KOPT-K1 (cell line): ENCODE data around the gene ORMDL2.
"Not testable (repeated sequence)": the region's sequence is repeated elsewhere in the genome, so short reads cannot be mapped to it uniquely, and the experiment has no call there.

Experiments
- H3K27ac ChIP-seq: fragments of 200-600 bp; sonication (generic); 2 replicates; pipeline ENCODE4 v1.5.1; 2016; ENCODE audit warnings: antibody characterized with exemption, mild to moderate bottlenecking, low read depth, low read length; ENCODE audit not compliant: poor library complexity, severe bottlenecking
- H3K36me3 ChIP-seq: fragments of 200-600 bp; sonication (generic); 2 replicates; pipeline ENCODE4 v1.5.1; 2017; ENCODE audit warnings: antibody characterized with exemption, mild to moderate bottlenecking, low read length, moderate library complexity; ENCODE audit not compliant: insufficient read depth
- H3K9me3 ChIP-seq: fragments of 200-600 bp; sonication (generic); 2 replicates; pipeline ENCODE4 v1.5.1; 2017; ENCODE audit warnings: antibody characterized with exemption, low read length, mild to moderate bottlenecking; ENCODE audit not compliant: insufficient read depth, poor library complexity, severe bottlenecking

ORMDL2 gene

DNA sequence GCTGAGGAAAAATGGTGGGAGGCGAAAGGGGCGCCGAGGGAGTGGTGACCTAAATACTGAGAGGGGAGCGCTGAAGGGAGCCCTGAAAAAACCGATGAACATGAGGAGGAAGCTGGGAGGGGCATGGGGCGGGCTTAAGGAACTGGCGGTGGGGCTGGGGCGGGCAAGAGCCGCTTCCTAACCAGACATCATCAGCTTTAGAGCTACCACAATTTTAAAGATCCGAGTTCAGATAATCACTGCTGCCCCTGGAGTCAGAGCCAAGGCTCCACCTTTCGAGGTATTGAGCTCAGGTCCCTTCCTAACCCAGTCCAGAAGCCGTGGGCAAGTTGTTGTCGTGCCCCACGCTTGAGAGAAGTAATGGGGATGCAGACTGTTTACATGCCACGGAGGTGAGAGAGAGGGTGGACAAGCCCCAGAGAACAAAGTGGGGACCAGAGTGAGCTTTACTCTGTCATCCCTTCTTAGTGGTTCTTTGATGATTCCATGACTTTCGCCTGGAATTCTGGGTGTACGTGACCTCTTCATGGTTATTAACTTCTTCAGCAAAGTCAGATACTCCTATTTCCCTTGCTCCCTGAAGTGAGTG lies 393 bp downstream of the ORMDL2 start:
- no peaks in the 10 kb centered on the region for H3K9me3 ChIP-seq
- H3K36me3 ChIP-seq: peaks cover 73% of the 10 kb centered on the region
- H3K27ac ChIP-seq: peak overlapping the region; percentile 80

DNA sequence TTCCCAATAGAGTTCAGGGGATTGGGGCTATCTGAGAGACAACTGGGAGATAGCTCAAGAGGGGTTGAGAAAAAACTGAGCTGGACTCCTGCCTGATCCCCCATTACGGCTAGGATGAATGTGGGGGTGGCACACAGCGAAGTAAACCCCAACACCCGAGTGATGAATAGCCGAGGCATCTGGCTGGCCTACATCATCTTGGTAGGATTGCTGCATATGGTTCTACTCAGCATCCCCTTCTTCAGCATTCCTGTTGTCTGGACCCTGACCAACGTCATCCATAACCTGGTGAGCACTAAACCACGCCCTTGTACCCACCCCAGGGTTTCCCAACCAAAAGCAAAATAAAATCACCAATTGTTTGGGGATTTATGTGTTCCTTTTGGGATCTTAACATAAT lies 1.0 kb downstream of the ORMDL2 start:
- H3K9me3 ChIP-seq: no peaks in the 10 kb centered on the region
- peak overlapping the region; percentile 80 for H3K27ac ChIP-seq
- H3K36me3 ChIP-seq: peaks cover 73% of the 10 kb centered on the region

- H3K36me3 ChIP-seq: peaks cover 70% of the 10 kb centered on the region
- H3K9me3 ChIP-seq: no peaks in the 10 kb centered on the region
- no peak overlapping the region for H3K27ac ChIP-seq
Observed at GRCh38 chr12:55820679-55821078, 2.8 kb downstream of the ORMDL2 start.

DNA sequence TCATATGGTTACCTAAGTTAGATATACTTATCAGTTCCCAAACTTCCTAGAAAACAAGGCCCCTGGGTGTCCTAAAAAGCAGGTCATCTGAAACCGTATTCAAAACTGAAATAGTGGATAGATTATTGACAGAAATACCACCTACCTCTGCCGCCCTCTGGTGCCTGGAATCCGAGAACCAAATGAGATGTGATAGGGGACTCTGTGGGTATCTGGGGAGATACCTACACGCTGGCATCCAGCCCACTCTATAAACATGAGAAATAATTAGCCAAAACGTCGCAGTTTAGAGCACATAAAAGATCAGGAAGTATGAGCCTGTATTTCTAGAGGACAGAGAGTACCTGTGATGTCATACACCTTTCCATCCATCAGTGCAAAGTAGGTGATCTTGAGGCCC lies 4.4 kb downstream of the ORMDL2 start:
- Histone ChIP-seq H3K27ac (no peak overlapping the region), H3K36me3 (peaks cover 73% of the 10 kb centered on the region), H3K9me3 (no peaks in the 10 kb centered on the region)

GRCh38 chr12:55823419-55823818 lies 5.6 kb downstream of the ORMDL2 start:
- Histone ChIP-seq H3K36me3 (peaks cover 85% of the 10 kb centered on the region), H3K9me3 (no peaks in the 10 kb centered on the region), H3K27ac (no peak overlapping the region)

GRCh38 chr12:55824726-55825125 lies 6.9 kb downstream of the ORMDL2 start:
- Histone ChIP-seq H3K27ac (no peak overlapping the region), H3K9me3 (no peaks in the 10 kb centered on the region), H3K36me3 (peaks cover 74% of the 10 kb centered on the region)

DNA sequence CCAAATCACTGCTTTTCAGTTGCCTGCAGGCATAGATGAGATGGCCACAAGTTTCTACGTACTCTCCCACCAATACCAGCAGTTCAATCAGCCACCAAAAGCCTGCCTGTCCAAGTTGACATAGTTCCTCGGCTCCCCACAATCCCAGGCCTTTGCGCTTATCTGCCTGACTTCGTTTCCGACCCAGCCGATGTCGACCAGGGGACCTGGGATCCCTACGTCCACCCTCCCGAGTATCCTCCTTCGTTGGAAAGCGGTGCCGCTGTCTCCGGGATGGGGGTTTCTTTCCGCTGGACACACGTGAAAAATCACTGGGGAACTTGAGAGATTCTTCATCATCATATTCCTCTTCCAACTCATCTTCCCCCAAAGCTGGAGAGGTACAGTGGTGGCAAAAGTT lies 10.0 kb downstream of the ORMDL2 start:
- peaks cover 44% of the 10 kb centered on the region for H3K36me3 ChIP-seq
- no peaks in the 10 kb centered on the region for H3K9me3 ChIP-seq
- peak overlapping the region; percentile 84 for H3K27ac ChIP-seq

DNA sequence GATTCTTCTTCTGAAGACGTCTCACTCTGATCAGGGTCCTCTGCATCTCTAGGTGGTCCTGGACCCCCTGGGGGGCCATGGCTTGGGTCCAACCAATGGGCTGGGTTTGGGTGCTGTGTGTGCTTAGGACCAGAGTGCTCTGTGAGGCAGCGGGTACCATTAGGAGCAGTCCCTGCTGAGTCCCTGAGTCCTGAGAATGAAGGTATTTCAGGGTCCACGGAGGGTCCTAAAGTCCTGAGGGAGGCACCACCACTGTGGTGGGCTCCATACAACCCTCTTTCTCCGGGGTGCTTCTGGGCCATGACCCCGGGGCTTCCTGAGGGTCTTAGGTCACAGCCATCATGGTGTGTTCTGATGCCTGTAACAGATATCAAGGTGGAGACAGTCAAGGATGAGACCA lies 10.5 kb downstream of the ORMDL2 start:
- H3K27ac ChIP-seq: peak overlapping the region; percentile 84

GRCh38 chr12:55829967-55830600 lies 12.2 kb downstream of the ORMDL2 start:
- Histone ChIP-seq H3K9me3 (no peaks in the 10 kb centered on the region), H3K27ac (peak overlapping the region; percentile 84), H3K36me3 (peaks cover 21% of the 10 kb centered on the region)

More for the DNA sequence above, 10.5 kb downstream of the ORMDL2 start:
- H3K9me3 ChIP-seq: no peaks in the 10 kb centered on the region
- H3K36me3 ChIP-seq: peaks cover 38% of the 10 kb centered on the region

DNA sequence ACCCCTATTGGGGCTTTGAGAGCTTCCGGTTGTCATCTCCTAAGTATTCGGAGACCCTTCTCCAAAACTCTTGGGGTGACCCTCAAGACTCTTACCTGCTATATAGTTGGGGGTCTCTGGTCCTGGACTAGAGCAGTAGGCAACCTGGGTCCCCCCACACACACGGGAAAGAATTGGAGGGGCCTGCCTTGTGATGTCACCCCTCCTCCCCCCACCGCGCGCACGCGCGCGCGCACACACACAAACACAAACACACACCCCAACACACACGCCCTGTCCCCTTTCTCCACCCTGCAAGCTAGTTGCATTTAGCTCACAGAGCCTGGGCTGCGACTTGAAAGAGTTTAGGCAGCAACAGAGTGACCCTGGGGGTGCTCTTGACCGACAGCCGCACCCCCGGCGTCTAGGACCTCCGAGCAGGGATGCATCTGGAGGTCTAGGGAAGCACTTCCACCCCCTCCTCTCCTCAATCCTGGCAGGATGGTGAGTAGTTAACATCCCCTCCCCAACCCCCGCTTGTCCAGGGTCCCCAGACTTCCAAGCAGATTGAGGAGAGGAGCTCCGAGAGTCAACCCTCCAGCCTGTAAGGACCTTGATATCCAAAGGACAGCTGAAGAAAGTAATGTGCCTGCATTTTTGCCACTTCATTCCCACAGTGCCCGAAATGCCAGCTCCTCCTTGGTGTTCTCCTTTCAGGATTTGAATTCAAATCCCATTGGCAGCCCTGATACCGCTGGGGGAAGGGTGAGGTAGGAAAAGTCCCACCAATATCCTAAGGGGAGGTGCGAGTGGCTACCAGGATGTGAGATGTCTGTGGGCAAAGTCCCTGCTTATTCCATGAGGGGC lies 13.0 kb downstream of the ORMDL2 start:
- no peaks in the 10 kb centered on the region for H3K9me3 ChIP-seq
- peaks cover 18% of the 10 kb centered on the region for H3K36me3 ChIP-seq
- peak overlapping the region; percentile 84 for H3K27ac ChIP-seq

DNA sequence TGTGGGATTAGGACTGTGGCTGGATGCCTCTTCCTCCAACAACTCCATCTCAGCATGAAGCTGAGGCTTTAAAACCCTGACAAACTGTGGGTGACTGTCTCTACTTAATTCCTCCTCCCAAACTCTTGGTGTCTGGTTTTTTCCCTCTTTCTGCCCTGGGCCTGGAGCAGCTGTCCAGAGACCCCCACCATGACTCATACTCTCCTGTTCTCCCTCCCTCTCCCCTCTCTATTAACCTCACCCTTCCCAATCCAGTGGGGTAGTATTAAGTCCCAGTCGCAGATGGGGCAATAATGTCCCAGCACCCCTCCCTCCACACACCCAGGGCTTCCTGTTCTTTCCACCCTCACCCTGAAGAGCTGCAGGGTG lies 13.6 kb downstream of the ORMDL2 start:
- H3K27ac ChIP-seq: no peak overlapping the region
- no peaks in the 10 kb centered on the region for H3K9me3 ChIP-seq
- H3K36me3 ChIP-seq: peaks cover 18% of the 10 kb centered on the region

- no peak overlapping the region for H3K27ac ChIP-seq
- H3K9me3 ChIP-seq: no peaks in the 10 kb centered on the region
- H3K36me3 ChIP-seq: peaks cover 4% of the 10 kb centered on the region; the same call in 1 of the 2 replicates
Observed at GRCh38 chr12:55833056-55833455, 15.2 kb downstream of the ORMDL2 start.

DNA sequence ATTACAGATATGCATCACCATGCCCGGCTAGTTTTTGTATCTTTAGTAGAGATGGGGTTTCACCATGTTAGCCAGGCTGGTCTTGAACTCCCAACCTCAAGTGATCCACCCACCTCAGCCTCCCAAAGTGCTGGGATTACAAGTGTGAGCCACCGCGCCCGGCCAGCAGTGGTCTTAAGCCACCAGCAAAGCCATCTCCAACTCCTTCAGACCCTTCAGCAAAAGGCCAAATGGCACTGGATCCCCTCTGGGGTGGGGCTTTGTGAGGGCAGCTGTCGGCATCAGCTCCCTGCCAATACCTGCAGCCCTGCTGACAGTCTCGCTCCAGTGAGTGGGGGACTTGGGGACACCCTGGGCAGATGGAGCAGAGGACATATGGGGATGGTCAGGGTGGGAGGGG lies 16.6 kb downstream of the ORMDL2 start:
- H3K27ac ChIP-seq, H3K9me3 ChIP-seq, H3K36me3 ChIP-seq: not testable (repeated sequence)

DNA sequence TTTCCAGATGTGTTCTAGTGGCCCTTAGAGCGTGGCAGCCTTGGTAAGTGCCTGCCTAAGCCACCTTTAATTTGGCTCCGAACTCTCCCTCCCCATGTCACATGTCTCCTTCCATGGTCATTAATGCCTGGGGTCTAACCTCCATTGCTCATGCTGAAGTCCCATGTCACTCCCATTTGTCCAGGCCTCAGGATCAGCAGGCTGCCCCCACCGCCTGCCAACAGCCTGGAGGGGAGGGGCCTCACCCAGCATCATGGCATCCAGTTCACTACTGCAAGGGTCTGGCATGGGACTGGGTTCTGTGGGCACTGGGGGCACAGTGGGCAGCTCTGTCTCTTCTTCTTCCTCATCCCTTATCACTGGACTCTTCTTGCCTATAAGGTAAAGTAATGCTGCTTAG lies 20.5 kb downstream of the ORMDL2 start:
- Histone ChIP-seq H3K27ac (no peak overlapping the region), H3K9me3 (no peaks in the 10 kb centered on the region), H3K36me3 (no peaks in the 10 kb centered on the region)

DNA sequence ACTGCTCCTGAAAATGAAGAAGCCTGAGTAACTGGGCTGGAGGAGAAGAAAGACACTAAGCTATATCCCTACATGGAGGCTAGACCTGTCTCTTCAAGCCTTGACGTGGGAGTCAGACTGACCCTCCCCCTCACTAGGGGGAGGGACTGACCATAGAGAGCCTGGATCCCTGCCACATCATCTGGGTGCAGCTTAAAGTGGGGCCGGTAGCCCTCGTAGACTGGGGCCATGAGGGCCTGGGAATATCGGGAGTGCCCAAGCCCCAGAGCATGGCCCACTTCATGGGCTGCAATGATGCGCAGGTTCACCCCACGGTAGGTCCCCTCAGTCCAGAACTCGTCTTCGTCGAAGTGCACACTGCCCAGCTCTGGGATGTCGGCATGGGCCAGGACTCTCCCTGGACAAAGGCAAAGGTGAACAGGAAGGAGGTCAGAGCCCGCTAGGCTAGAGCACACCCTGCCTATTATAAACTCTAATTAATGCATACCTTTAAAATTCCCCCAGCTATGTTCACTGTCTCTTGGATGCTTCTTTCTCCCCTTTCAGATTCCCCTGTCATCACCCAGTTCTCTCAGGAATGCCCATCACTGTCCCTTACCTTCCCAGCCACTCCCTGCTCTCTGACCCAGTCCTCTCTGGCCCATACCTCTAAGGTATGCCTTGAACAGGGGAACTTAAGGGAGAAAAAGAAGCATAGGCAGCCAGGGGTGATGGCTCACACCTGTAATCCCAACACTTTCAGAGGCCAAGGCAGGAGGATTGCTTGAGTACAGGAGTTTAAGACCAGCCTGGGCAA lies 21.7 kb downstream of the ORMDL2 start:
- Histone ChIP-seq H3K27ac (no peak overlapping the region), H3K36me3 (no peaks in the 10 kb centered on the region), H3K9me3 (no peaks in the 10 kb centered on the region)
